Common myeloid progenitor, CD34-positive (primary cell): Measurements from ENCODE around the gene NDUFC1. TPM values are rescaled to one million over a fixed set of nuclear protein-coding genes. Genes with fewer than 3 reads are reported as not detected.

Source experiments
- CTCF ChIA-PET: fragments of 350-600 bp; sonication (Branson Sonifier 250); formaldehyde crosslinking; loops from one replicate; lab custom pipeline; 2021; ENCODE audit warnings: antibody characterized with exemption; lab: Charles Lee
- POLR2A ChIA-PET: fragments of 350-600 bp; sonication (Branson Sonifier 250); formaldehyde crosslinking; loops from one replicate; lab custom pipeline; 2021; ENCODE audit warnings: antibody characterized with exemption; lab: Charles Lee
- DNase-seq, 3 donors: peaks; one replicate each; pipeline versions ENCODE4 v3.0.0 to v3.0.0-alpha.2; 2013
- H3K27ac ChIP-seq, 2 experiments: 1 replicate in 1 of 2; 2 replicates in 1 of 2; pipeline ENCODE4 v1.7.0; 2013; ENCODE audit warnings: inconsistent platforms in 2 of 2, low read length in 2 of 2, mild to moderate bottlenecking in 2 of 2, low read depth in 1 of 2, moderate library complexity in 1 of 2; ENCODE audit not compliant: severe bottlenecking in 2 of 2, insufficient read depth in 1 of 2, poor library complexity in 1 of 2
- H3K27me3 ChIP-seq, 5 experiments: replicated peaks in 2 of 5; 1 replicate in 3 of 5; 2 replicates in 2 of 5; pipeline versions ENCODE4 v1.6.1 to v1.7.0; 2013; ENCODE audit warnings: low read length in 4 of 5, mild to moderate bottlenecking in 2 of 5, moderate library complexity in 2 of 5, inconsistent platforms in 1 of 5; ENCODE audit not compliant: insufficient read depth in 5 of 5, control insufficient read depth in 4 of 5
- H3K36me3 ChIP-seq, 4 experiments: 1 replicate in 2 of 4; 2 replicates in 2 of 4; pipeline versions ENCODE4 v1.6.1 to v1.7.0; 2013; ENCODE audit warnings: low read length in 3 of 4, control low read depth in 1 of 4, mild to moderate bottlenecking in 1 of 4; ENCODE audit not compliant: control insufficient read depth in 4 of 4, insufficient read depth in 4 of 4
- H3K4me1 ChIP-seq, 4 experiments: 1 replicate in 3 of 4; 2 replicates in 1 of 4; pipeline versions ENCODE4 v1.6.1 to v1.7.1; 2013; ENCODE audit warnings: low read length in 3 of 4, mild to moderate bottlenecking in 3 of 4, control low read depth in 1 of 4, inconsistent platforms in 1 of 4, moderate library complexity in 1 of 4; ENCODE audit not compliant: control insufficient read depth in 4 of 4, insufficient read depth in 4 of 4; ENCODE audit errors: control extremely low read depth in 1 of 4
- H3K4me3 ChIP-seq, 7 experiments: 1 replicate in 4 of 7; 2 replicates in 3 of 7; pipeline versions ENCODE4 v1.5.1 to v1.7.0; 2013; ENCODE audit warnings: mild to moderate bottlenecking in 7 of 7, low read length in 6 of 7, moderate library complexity in 6 of 7, inconsistent platforms in 2 of 7, low read depth in 2 of 7, control low read depth in 1 of 7; ENCODE audit not compliant: insufficient read depth in 4 of 7, control insufficient read depth in 1 of 7; ENCODE audit errors: extremely low read depth in 1 of 7
- H3K9me3 ChIP-seq, 5 experiments: 1 replicate in 4 of 5; 2 replicates in 1 of 5; pipeline versions ENCODE4 v1.6.1 to v1.7.1; 2013; ENCODE audit warnings: low read length in 4 of 5, mild to moderate bottlenecking in 2 of 5, inconsistent platforms in 1 of 5, low read depth in 1 of 5, moderate library complexity in 1 of 5; ENCODE audit not compliant: control insufficient read depth in 4 of 5, insufficient read depth in 2 of 5; ENCODE audit errors: control extremely low read depth in 1 of 5
- WGBS: methylation state at CpG from one replicate; pipeline ENCODE4 v1.1.5; 2013; ENCODE audit not compliant: insufficient coverage; 5-methylcytosine and 5-hydroxymethylcytosine counted together
- polyA plus RNA-seq: library from polyadenylated mRNA; unstranded; fragments of 120-200 nt; gene quantifications from one replicate; pipeline ENCODE4 v1.2.1, GENCODE V29; 2013

The NDUFC1 gene
- 42.8 TPM for polyA plus RNA-seq

DNA sequence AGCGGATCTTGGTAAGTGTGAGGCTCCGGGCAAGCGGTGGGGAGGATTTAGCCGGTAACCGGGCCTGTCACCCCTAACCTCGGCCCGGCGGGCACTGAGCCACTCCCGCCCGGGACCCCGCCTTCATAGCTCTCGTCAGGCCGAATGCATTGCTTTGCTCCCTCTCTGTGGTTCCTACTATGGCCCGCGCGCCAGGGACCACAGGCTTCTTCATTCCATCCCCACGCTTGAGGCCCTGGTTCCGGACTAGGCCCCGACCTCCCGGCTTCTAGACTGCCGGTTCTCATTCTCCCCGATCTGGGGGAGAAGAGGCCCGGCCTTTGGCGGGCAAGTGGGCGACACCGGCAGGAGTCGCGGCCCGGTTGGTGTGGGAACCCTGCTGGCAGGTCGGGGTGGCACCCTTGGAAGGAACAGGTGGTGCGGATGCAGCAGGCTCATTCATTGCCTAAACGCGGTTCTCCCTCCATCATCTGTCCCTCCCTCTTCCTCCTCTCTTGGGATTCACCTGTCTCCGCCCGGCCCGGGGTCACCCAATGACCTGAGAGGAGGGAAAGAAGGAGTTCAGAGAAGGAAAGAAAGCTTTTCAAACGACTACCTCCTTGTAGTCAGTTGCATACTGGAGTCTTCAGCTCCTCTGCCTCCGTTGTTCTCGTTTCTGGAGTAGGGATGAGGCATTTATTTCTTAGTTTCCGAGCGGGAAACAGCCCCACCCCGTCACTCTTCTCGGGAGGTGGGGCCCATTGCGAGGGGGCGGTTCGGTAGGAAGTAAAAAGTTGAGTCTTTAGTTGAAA, at the start of gene NDUFC1:
Gene NDUFC1 (minus strand): TSS at position 657 of the 791 bp plus-strand sequence. CDS start 6,679 bp downstream, outside the sequence.
- DNase-seq, result peak; percentile 69 to 88 (median 82)
- H3K9me3 ChIP-seq, result peaks cover 0 to 4% (median 0%) of the 10 kb centered on the region in 5 experiments
- H3K27me3 ChIP-seq, result no peaks in the 10 kb centered on the region
- 0% methylated on average over 31 of the region's 46 CpGs for WGBS
- H3K4me3 ChIP-seq, result peak within 1 kb of the TSS; percentile 84 to 99 (median 97)
- H3K36me3 ChIP-seq, result peaks cover 0 to 23% (median 6%) of the 10 kb centered on the region in 4 experiments
- H3K4me1 ChIP-seq, result peaks cover 17 to 34% (median 23%) of the 10 kb centered on the region in 4 experiments
- POLR2A ChIA-PET, result interaction anchor here (1.1 to 2.2 kb wide), 4 partner anchors 14 to 254 kb away, joined by 3 to 15 read pairs (median 5); partner anchors contain the start of genes ELF2 and SETD7
- H3K27ac ChIP-seq, result peak within 1 kb of the TSS; percentile 89 to 96
- CTCF ChIA-PET, result interaction anchor here (0.8 to 3.7 kb wide), 13 partner anchors 10 to 222 kb away, joined by 3 to 21 read pairs (median 4); partner anchors contain the start of genes ELF2 and MGARP

- Histone ChIP-seq H3K36me3 (peaks cover 7 to 31% (median 19%) of the 10 kb centered on the region in 4 experiments), H3K27me3 (no peaks in the 10 kb centered on the region), H3K27ac (peak overlapping the region in 1 of 2 experiments; percentile 34), H3K4me3 (no peak overlapping the region), H3K9me3 (no peaks in the 10 kb centered on the region), H3K4me1 (no peaks in the 10 kb centered on the region)
- ChIA-PET CTCF (interaction anchor here (0.7 kb wide), 1 partner anchor 42 kb away, joined by 3 read pairs; no protein-coding TSS in a partner anchor), POLR2A (interaction anchor here (0.5 to 1.0 kb wide), 3 partner anchors 19 to 142 kb away, joined by 3 to 5 read pairs (median 3); no protein-coding TSS in a partner anchor)
- DNase-seq, result peak in 2 of 3 donors; percentile 36 to 65
Observed at GRCh38 chr4:139337612-139338011, 35.3 kb upstream of the NDUFC1 start.

DNA sequence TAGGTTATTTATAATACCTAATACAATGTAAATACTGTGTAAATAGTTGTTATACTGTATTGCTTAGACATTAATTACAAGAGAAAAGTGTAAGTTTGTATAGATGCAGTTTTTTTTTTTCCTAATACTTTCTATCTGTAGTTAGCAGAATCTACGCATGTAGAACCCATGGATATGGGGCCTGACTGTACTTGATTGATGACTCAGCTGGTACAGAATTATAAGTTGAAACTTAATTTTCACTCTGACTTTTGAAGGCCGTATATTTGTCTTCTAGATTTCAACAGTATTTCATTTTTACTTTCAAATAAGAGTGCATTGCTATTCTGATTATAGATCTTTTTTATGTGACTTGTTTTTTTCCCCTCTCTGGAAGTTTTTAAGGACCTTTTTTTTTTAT, 30.8 kb upstream of the NDUFC1 start:
- Histone ChIP-seq H3K4me3 (no peak overlapping the region), H3K27ac (no peak overlapping the region), H3K9me3 (peaks cover 0 to 3% (median 0%) of the 10 kb centered on the region in 5 experiments), H3K36me3 (peaks cover 7 to 22% (median 14%) of the 10 kb centered on the region in 4 experiments), H3K27me3 (no peaks in the 10 kb centered on the region), H3K4me1 (peaks cover 0 to 5% (median 0%) of the 10 kb centered on the region in 4 experiments)
- no CpG with 5 or more reads among the region's 2 CpGs for WGBS
- ChIA-PET CTCF (interaction anchor here (4.5 kb wide), 1 partner anchor 31 kb away, joined by 17 read pairs; the partner anchor contains the start of genes NAA15 and NDUFC1), POLR2A (no interaction called here)
- no peak for DNase-seq

- CTCF ChIA-PET, result interaction anchor here (0.6 to 4.5 kb wide), 9 partner anchors 8 to 373 kb away, joined by 3 to 17 read pairs (median 4); partner anchors contain the start of genes NAA15 and NDUFC1
- Histone ChIP-seq H3K9me3 (peaks cover 0 to 3% (median 0%) of the 10 kb centered on the region in 5 experiments), H3K4me1 (peaks cover 0 to 5% (median 0%) of the 10 kb centered on the region in 4 experiments), H3K27ac (no peak overlapping the region), H3K36me3 (peaks cover 2 to 21% (median 12%) of the 10 kb centered on the region in 4 experiments), H3K4me3 (no peak overlapping the region), H3K27me3 (no peaks in the 10 kb centered on the region)
- DNase-seq, result peak in 2 of 3 donors; percentile 26 to 36
- POLR2A ChIA-PET, result interaction anchor here (0.6 kb wide), 1 partner anchor 71 kb away, joined by 3 read pairs; no protein-coding TSS in a partner anchor
- no CpG with 5 or more reads among the region's 1 CpG for WGBS
Observed at GRCh38 chr4:139331185-139331584, 28.9 kb upstream of the NDUFC1 start.

DNA sequence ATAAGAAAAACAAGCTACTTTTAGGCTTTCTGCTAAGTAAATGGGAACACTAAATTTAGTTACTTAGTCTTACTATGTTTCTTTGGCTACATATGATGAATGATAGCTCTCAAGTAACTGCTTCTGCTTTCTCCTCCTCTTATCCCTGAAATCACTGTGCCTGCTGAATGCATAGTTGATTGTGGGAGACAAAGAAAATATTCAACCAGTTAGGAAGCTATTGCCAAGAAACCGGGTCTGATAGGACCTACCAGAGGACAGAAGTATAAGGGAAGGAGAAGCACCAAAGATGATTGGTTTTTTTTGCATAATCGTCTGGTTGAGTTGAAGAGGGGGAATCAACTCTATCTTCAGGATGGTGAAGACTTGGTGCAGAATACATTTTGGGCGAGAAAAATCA, 28.0 kb upstream of the NDUFC1 start:
- peaks cover 0 to 3% (median 0%) of the 10 kb centered on the region in 5 experiments for H3K9me3 ChIP-seq
- ChIA-PET POLR2A (no interaction called here), CTCF (interaction anchor here (0.9 to 4.5 kb wide), 7 partner anchors 9 to 115 kb away, joined by 3 to 17 read pairs (median 4); partner anchors contain the start of genes NAA15 and NDUFC1)
- H3K27me3 ChIP-seq, result no peaks in the 10 kb centered on the region
- 91% methylated on average over 3 of the region's 3 CpGs for WGBS
- peaks cover 0 to 5% (median 0%) of the 10 kb centered on the region in 4 experiments for H3K4me1 ChIP-seq
- DNase-seq, result no peak
- no peak overlapping the region for H3K4me3 ChIP-seq
- H3K36me3 ChIP-seq, result peaks cover 2 to 18% (median 12%) of the 10 kb centered on the region in 4 experiments
- no peak overlapping the region for H3K27ac ChIP-seq

- DNase-seq, result no peak
- peaks cover 0 to 16% (median 12%) of the 10 kb centered on the region in 4 experiments for H3K36me3 ChIP-seq
- H3K4me3 ChIP-seq, result no peak overlapping the region
- WGBS, result 83% methylated on average over 1 of the region's 4 CpGs
- H3K27me3 ChIP-seq, result no peaks in the 10 kb centered on the region
- CTCF ChIA-PET, result interaction anchor here (0.8 to 4.5 kb wide), 7 partner anchors 10 to 115 kb away, joined by 3 to 17 read pairs (median 4); partner anchors contain the start of genes NAA15 and NDUFC1
- peaks cover 0 to 5% (median 0%) of the 10 kb centered on the region in 4 experiments for H3K4me1 ChIP-seq
- H3K27ac ChIP-seq, result no peak overlapping the region
- H3K9me3 ChIP-seq, result peaks cover 0 to 3% (median 0%) of the 10 kb centered on the region in 5 experiments
- POLR2A ChIA-PET, result no interaction called here
Observed at GRCh38 chr4:139329665-139330200, 27.5 kb upstream of the NDUFC1 start.
